NCI-H774 (cell line): ENCODE results near the gene TXLNA.
A peak's percentile ranks its signal among the peaks of the same experiment; 100 is the strongest.
"Not testable (repeated sequence)": the region's sequence is repeated elsewhere in the genome, so short reads cannot be mapped to it uniquely, and the experiment has no call there.

Experiments
- DNase-seq: peaks from one replicate; lab custom pipeline; 2025; lab: John Stamatoyannopoulos, UW

TXLNA gene

DNA sequence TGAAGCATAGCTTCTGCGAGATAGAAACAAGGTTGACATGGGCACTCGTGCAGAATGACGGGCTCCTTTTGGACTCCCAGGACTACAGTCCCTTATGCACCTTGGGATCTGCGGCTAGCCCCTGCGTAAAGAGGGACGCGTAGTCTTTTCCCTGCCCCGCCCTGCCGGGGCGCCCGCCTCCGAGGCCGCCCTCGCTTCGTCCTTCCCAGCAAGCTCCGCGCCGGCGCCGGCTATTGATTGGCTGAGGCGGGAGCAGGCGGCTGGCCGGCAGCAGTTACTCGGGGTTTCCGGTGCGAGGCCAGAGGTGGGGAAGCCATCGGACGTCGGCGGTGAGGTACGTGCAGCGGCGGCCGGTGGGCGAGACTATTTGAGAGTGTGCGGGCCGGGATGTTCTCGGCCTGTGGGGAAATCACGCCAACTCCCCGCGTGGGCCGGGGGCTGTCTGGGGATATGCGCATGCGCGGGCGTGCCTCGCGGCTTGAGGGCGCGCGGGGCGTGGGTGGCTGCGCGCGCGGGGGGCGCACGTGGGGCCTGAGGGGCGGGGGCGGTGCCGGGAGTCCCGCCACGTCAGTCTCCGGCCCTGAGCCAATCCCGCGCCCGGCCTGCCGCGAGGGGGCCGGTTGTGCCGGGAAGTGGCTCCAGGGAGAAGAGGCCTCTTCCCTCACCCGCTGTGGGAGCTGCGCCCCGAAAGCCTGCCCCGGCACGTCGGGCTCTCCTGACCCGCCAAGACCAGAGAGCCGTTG, at the start of gene TXLNA:
TSS of gene TXLNA (plus strand) at position 233 of the 743 bp plus-strand sequence. CDS start 671 bp downstream, outside the sequence.
- DNase-seq = peak; percentile 99

DNA sequence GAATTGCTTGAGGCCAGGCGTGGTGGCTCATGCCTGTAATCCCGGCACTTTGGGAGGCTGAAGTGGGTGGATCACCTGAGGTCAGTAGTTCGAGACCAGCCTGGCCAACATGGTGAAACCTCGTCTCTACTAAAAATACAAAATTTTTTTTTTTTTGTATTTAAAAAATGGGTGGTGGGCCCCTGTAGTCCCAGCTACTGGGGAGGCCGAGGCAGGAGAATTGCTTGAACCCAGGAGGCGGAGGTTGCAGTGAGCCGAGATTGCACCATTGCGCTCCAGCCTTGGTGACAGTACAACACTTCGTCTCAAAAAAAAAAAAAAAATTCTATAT, 45.6 kb upstream of the TXLNA start:
- DNase-seq = not testable (repeated sequence)

DNA sequence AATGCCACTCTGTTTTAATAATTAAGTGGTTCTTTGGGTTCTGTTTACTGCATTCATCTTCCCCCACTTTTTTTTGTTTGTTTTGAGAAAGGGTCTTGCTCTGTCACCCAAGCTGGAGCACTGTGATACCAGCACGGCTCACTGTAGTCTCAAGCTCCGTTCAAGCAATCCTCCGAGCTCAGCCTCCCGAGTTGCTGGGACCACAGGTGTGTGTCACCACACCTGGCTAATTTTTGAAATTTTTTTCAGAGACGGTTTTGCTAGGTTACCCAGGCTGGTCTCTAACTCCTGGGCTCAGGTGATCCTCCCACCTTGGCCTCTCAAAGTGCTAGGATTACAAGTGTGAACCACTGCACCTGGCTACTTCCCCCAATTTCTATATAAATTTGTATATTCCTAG, 42.4 kb upstream of the TXLNA start:
- no peak for DNase-seq

DNA sequence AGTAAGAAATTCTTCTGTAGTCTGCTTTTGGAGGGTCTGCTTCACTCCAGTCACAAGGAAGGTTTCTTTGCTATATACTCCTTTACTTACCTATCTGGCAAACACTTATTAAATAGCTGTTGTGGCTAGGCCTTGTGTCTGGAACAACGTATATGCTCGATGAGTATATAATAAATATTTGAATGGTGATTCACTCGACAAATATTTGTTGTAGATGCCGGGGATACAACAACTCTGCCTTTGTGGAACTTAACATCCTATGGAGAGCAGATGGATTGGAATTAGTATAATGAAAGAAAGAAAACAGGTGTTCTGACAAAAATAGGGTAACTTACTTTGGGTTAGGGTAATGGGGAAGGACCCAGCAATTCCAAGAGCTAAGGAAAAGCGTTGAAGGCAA, 40.5 kb upstream of the TXLNA start:
- DNase-seq = peak; percentile 60

DNA sequence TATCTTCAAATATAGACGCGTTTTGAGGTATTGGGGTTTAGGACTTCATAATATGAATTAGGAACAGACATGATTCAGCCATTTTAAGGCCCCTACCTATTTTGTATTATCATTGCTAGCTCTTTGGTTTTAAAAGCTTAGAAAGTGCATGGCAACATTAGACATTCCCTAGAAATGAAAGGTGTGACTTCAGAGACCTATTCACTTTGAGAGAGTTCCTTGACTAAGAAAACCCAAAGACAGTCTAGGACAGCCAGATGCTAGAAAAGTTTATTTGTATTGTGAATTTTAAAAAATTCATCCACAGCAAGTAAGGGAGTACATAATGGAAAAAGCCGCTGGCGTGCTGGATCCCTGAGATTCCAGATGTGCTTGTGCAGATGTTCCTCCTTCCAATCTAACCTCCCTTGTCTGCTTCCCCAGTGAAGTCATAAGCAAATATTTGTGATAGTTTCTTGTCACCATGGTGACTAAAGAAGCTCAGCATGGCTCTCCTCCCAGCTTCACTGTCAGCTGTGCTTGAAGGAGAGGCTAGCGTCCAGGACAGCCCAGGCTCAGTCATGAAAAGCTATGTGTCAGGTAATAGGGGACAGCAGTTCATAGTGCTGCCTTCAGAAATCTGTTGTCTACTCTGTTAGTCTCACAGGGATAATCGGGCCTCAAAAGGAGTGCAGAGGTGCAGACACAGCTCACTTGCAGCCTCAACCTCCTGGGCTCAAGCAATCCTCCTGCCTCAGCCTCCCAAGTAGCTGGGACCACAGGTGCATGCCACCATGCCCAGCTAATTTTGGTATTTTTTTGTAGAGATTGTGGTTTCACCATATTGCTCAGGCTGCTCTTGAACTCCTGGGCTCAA, 36.8 kb upstream of the TXLNA start:
- peak; percentile 90 for DNase-seq

DNA sequence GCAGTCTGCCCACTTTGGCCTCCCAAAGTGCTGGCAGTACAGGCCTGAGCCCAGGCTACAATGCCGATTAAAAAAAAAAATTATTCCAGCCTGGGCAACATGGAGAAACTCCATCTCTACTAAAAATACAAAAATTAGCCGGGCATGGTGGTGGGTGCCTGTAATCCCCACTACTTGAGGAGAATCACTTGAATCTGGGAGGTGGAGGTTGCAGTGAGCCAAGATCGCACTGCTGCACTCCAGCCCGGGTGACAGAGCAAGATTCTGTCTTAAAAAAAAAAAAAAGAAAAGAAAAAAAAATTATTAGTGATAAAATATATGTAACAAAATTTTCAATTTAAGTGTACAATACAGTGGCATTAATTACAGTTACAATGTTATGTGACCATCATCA, 36.2 kb upstream of the TXLNA start:
- DNase-seq = not testable (repeated sequence)

DNA sequence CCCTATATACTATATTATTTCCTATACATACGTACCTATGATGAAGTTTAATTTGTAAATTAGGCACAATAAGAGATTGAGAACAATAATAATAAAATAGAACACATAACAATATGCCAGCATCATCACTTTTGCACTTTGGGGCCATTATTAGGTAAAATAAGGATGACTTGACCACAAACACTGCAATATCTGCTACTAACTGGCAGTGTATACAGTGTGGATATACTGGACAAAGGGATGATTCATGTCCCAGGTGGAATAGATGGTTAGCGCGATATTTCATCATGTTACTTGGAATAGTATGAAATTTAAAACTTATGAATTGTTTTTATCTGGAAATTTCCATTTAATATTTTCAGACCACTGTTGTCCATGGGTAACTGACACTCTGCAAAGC, 35.4 kb upstream of the TXLNA start:
- DNase-seq = no peak

DNA sequence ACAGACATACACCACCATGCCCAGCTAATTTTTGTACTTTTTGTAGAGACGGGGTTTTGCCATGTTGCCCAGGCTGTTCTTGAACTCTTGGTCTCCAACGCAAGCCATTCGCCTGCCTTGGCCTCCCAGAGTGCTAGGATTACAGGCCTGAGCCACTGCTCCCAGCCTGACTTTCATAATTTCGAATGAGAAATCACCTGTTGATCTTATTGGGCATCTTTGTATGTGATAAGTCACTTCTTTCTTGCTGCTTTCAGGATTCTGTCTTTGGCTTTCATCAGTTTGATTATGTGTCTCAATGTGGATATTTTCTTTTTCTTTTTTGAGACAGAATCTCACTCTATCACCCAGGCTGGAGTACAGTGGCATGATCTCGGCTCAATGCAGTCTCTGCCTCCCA, 31.7 kb upstream of the TXLNA start:
- DNase-seq = not testable (repeated sequence)

DNA sequence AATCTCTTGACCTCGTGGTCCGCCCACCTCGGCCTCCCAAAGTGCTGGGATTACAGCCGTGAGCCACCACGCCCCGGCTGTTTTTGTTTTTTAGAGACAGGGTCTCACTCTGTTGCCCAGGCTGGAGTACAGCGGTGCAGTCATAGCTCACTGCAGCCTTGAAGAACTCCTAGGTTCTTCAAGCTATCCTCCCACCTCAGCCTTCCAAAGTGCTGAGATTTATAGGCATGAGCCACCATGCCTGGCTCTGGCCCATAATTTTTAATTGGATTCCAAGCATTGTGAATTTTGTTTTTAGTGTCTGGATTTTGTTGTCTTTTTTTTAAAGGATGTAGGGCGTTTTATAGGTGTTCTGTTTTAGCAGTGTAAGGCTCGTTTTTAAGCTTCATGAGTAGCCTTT, 28.6 kb upstream of the TXLNA start:
- DNase-seq = no peak

DNA sequence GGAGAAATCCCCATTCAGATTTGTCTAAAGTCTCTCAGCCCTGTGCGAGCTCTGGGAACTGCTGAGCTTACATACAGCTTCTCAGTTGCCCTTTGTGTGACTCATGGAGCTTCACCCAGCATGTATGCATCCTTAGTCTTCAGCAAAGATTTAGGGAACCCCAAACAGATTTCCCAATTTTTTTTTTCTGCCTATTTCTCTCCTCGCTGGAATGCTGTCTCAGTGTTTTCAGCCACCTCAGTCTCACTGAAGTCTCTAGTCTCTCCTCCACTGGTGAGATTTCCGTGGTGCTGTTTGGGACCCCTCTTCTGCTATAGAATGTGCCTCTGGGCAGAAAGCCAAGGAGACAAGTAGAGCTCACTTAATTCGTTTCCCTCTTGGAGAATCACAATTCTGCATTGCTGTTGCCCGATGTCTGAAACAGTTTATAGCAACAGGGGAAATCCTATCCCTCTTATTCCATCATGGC, 28.1 kb upstream of the TXLNA start:
- DNase-seq = no peak

DNA sequence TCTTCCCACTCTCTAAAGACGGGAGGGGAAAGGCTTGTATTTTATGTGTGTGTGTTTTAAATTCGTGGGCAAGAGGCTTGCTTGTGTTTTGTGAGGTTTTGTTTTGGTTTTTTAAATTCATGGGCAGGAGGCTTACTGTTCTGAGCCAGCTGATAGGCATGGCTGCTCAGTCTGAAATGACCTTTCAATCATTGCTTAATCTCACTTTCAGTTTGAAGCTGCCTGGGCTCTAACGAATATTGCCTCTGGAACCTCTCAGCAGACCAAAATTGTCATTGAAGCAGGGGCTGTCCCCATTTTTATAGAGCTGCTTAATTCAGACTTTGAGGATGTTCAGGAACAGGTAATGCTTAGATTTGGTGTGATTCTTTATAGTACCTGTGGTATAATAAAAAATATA, 20.3 kb upstream of the TXLNA start:
- no peak for DNase-seq

DNA sequence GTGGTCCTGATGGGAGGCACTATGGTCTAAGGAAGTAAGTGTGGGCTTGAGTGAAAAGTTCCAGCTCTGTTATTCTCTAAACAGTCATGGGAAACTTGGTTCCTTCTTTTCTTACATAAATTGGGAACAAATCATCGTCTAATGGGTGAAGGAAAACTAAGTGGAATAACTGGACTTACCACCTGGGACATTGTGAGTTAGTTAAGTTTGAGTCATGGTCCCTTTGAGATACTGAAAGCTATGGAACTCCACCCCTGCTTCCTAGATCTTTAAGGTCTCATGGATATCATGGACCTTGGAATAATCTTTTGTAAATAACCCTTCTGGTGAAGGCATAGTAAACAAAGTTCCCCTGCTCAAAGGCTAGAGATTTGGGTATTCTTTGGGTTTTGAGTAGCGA, 16.1 kb upstream of the TXLNA start:
- DNase-seq = no peak

DNA sequence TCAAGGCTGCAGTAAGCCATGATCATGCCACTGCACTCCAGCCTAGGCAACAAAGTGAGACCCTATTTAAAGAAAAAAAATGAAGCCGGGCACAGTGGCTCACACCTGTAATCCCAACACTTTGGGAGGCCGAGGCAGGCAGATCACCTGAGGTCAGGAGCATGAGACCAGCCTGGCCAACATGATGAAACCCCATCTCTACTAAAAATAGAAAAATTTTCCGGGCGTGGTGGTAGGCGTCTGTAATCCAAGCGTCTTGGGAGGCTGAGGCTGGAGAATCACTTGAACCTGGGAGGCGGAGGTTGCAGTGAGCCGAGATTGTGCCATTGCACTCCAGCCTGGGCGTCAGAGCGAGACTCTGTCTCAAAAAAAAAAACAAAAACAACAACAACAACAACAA, 13.8 kb upstream of the TXLNA start:
- DNase-seq = not testable (repeated sequence)

DNA sequence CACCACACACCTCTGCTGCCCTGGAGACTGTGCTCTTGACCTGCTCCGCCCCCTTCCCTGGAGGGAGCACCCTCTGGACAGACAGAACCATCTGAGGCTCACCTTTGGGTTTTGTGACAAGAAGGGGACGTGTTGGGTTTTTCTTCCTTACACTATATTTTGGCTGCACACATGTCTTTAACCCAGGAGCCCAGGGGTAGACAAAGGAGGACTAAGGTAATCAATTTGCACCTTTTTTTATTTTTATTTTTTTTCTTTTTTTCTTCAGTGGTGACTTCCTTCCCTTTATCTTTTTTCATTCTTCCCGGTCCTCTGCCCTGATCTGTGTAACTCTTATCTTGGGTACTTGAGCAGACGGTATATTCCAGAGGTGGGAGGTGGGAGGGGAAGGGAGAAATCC, 8.5 kb upstream of the TXLNA start:
- no peak for DNase-seq

DNA sequence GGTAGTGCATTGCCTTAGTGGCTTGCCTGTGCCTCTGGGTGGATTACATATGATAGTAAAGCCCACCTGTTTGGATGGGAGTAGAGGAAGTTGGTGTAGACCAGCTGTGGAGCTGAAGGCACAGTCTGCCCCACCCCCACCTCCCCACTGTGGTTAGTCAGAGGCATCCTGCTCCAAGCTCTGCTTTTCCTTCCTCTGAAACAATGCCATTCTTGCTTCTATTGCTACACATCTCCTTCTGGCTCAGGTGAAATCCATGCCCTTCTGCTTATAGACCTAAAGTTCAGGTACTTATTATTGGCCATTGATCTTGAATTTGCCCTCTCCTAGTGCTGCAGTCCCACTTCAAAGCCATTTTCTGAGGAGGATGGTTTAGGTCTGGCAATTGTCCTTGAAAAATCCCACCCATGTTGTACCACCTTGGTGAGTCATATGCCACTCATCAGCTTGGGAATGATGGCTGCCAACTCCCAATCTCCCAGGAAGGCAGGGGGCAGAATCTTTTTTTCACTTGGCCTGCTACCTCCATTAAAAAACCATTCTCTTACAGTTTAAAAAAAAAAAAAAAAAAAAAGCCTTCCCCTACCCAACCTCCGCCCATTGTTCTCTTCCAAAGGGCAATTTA, 6.7 kb upstream of the TXLNA start:
- no peak for DNase-seq

DNA sequence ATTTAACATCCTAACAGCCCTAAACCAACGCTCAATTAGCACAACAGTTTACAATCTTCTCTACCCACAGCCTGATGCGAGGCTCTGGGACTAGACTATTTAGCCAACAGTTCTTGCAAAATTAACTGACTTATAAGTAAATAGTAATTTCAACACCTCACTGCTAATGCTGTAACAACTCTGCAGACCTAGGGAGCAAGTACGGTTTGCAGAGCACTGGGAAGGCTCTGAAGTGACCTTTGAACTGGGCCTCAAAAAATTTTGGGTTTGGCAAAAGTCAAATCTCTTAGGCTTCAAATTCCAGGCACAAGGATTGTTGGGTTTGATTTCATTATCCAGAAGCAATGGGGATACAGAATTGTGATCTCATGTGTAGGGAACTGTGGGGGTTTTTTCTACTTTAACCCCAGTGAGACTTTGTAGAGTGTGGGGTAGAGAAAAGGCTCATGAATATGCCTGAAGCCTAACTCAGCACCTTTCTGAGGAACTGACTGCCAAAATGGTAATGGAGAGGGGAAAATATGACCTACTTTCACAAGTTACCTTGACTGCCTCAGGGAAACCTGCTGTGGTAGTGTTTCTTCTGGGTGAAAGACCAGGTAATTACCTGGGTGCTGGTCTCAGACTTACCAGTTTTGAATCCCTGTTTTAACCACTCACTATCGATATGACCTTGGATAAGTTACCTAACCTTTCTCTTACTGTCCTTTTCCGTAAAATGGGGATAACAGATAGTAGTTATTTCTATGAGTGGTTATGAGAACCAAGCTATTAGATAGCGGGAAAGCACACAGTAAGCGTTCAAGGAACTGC, 889 bp upstream of the TXLNA start:
- no peak for DNase-seq

DNA sequence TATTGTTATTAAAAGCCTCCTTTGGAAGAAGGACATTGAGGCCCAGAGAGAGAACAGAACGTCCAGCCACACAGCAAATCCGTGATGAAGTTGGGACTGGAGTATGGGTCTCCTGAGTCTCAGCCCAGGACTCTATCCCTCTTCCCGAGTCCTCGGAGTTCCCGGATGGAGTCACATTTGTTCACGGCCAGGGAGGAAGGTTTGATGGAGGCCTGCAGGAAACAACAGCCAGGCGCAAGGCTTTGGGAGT, 357 bp upstream of the TXLNA start:
- no peak for DNase-seq

DNA sequence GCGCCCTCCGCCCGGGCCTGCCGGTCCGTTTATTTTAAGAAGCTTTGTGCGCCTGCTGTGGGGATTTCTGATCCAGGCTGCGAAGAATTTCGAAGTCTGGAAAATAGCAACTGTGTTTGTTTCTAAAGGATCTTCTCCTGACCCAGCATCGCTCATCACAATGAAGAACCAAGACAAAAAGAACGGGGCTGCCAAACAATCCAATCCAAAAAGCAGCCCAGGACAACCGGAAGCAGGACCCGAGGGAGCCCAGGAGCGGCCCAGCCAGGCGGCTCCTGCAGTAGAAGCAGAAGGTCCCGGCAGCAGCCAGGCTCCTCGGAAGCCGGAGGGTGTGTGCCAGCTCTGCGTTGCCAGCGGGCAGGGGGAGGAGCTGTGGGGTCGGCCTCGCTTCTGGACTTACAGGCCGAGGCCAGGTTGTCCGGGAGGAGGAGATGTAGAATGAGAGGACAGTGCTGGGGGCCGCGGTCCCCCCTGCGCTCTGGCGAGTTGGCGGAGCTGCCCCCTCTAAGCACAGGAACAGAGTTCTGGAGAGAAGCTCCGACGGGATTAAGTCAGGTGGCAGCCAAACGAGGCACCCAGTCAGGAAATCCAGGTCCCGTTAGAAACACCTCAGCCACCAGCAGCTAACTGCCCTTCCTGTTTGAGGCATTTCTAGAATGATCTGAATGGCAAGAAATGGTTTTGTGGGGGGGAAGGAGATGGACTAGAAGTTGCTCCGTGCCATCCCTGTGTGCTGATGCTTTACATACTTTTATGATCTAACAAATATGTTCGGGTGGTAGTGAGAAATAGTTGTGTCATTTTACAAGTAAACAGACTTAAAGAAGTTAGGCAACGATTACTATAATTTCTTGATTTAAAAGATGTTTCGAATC, 948 bp downstream of the TXLNA start:
- DNase-seq = peak; percentile 46

DNA sequence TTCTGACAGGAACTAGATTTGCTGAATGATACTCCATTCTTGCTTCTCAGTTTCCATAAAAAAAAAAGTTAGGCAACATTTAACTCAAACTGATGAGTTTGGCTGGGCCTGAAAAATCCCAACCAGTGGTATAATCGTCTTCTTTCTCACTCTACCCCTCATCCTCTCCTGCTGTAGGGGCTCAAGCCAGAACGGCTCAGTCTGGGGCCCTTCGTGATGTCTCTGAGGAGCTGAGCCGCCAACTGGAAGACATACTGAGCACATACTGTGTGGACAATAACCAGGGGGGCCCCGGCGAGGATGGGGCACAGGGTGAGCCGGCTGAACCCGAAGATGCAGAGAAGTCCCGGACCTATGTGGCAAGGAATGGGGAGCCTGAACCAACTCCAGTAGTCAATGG, 1.6 kb downstream of the TXLNA start:
- DNase-seq = no peak

DNA sequence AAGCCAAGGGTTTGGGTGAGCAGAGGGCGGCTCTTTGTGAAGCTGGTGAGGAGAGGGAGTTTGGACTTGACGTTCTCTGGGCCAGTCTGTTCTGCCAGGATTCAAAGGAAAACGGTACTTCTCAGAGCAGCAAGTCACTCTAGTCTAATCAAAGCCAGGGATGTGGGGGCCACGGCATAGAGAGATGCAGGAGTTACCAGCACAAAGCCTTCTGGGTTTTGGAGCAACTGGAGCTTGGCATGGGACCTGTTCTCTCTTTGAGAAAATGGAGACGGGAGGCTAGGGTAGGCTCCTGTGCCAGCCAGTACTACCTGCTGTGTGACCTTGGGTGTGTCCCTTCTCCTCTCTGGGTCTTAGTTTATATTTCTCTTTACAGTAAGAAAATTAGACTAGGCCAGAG, 2.1 kb downstream of the TXLNA start:
- DNase-seq = no peak

DNA sequence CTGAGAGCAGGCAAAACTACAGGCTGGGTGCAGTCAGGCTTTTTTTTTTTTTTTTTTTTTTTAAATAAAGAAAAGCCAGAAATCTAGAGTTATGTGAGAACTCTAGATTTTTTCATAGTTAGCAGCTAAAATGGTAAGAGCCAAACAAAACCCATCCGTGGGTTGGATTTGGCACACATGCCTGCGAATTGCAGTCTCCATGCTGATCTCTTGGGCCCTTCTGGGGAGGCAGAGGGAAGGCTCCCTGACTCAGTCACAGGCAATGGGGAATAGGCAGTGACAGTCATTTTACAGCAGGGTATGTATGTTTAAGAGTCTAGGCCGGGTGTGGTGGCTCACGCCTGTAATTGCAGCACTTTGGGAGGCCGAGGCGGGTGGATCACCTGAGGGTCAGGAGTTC, 2.6 kb downstream of the TXLNA start:
- DNase-seq = no peak
